Measurements from ENCODE around the gene ANGPTL8.

DNA sequence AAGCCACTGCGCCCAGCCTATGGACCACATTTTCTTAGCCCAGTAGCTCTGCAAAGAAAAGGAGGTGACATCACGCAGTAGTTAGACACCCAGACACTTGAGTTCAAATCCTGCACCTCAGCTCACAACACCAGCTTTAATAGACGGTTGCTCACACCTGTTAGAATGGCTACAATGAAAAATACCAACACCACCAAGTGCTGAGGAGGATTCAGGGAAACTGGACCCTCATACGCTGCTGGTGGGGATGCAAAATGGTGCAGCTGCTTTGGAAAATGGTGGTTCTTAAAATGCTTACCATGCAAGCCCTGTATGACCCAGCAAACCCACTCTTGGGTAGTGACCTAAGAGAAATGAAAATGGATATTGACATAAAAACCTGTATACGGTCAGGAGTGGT lies 34.6 kb downstream of the ANGPTL8 start:
- TF ChIP-seq POLR2AphosphoS5 (IDR thresholded peaks at IDR 0.05; ENCODE audit: insufficient read depth, low read depth, low read length) = no peak
- TF ChIP-seq EZH2 (IDR thresholded peaks at IDR 0.05; ENCODE audit: borderline replicate concordance, low read depth, low read length, severe bottlenecking) = no peak
- no peak for TF ChIP-seq POLR2A (IDR thresholded peaks at IDR 0.05; ENCODE audit: low read depth, low read length)
- TF ChIP-seq, protein P1, sequence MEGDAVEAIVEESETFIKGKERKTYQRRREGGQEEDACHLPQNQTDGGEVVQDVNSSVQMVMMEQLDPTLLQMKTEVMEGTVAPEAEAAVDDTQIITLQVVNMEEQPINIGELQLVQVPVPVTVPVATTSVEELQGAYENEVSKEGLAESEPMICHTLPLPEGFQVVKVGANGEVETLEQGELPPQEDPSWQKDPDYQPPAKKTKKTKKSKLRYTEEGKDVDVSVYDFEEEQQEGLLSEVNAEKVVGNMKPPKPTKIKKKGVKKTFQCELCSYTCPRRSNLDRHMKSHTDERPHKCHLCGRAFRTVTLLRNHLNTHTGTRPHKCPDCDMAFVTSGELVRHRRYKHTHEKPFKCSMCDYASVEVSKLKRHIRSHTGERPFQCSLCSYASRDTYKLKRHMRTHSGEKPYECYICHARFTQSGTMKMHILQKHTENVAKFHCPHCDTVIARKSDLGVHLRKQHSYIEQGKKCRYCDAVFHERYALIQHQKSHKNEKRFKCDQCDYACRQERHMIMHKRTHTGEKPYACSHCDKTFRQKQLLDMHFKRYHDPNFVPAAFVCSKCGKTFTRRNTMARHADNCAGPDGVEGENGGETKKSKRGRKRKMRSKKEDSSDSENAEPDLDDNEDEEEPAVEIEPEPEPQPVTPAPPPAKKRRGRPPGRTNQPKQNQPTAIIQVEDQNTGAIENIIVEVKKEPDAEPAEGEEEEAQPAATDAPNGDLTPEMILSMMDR (IDR thresholded peaks at IDR 0.05; ENCODE audit: extremely low read depth in 1 of 2, insufficient read depth in 1 of 2, low read depth in 1 of 2, low read length in 2 of 2) = no peak
- TF ChIP-seq, protein P2, sequence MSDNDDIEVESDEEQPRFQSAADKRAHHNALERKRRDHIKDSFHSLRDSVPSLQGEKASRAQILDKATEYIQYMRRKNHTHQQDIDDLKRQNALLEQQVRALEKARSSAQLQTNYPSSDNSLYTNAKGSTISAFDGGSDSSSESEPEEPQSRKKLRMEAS (IDR thresholded peaks at IDR 0.05; ENCODE audit: insufficient read depth, insufficient read length) = no peak
- TF ChIP-seq FOS (IDR thresholded peaks at IDR 0.05; ENCODE audit: borderline replicate concordance, insufficient read depth, low read length) = no peak
- no peak for TF ChIP-seq MYC (IDR thresholded peaks at IDR 0.05; ENCODE audit: low read depth, low read length)
- TF ChIP-seq GATA2 (IDR thresholded peaks at IDR 0.05; ENCODE audit: insufficient read depth, insufficient read length, low read depth, low read length) = no peak
- no peak for TF ChIP-seq JUN (IDR thresholded peaks at IDR 0.05; ENCODE audit: borderline replicate concordance, insufficient read depth, insufficient read length, low read depth)
